Measurements from ENCODE around the gene LRRC7.

- TF ChIP-seq TAF1 (IDR thresholded peaks at IDR 0.05; ENCODE audit: borderline replicate concordance, low read depth, low read length) = no peak
- TF ChIP-seq POLR2AphosphoS5 (IDR thresholded peaks at IDR 0.05; ENCODE audit: low read depth, low read length) = no peak
- no peak for TF ChIP-seq POLR2A (IDR thresholded peaks at IDR 0.05; ENCODE audit: low read depth, low read length)
Measured at GRCh38 chr1:69611316-69611715, 43.6 kb downstream of the LRRC7 start.

Data from GM12892 (cell line).